Epithelial cell of esophagus (primary cell): ENCODE measurements around the gene ABHD12B.

Experiments used
- DNase-seq: peaks from one replicate; pipeline ENCODE4 v3.0.0; 2010; ENCODE audit warnings: low read depth
- H3K4me3 ChIP-seq: 2 replicates; pipeline ENCODE4 v1.5.1; 2011; ENCODE audit warnings: mild to moderate bottlenecking, low read length, control low read depth
- TF ChIP-seq, protein P1 (sequence below): IDR thresholded peaks from 2 replicates; pipeline ENCODE4 v1.5.1; 2011; ENCODE audit warnings: low read depth, mild to moderate bottlenecking, low read length, control low read depth, inconsistent platforms; ENCODE audit not compliant: insufficient read depth; ENCODE audit errors: missing control alignments

Gene ABHD12B

GRCh38 chr14:50926851-50927386, 55.1 kb downstream of the ABHD12B start:
- H3K4me3 ChIP-seq = no peak overlapping the region
- no peak for DNase-seq

DNA sequence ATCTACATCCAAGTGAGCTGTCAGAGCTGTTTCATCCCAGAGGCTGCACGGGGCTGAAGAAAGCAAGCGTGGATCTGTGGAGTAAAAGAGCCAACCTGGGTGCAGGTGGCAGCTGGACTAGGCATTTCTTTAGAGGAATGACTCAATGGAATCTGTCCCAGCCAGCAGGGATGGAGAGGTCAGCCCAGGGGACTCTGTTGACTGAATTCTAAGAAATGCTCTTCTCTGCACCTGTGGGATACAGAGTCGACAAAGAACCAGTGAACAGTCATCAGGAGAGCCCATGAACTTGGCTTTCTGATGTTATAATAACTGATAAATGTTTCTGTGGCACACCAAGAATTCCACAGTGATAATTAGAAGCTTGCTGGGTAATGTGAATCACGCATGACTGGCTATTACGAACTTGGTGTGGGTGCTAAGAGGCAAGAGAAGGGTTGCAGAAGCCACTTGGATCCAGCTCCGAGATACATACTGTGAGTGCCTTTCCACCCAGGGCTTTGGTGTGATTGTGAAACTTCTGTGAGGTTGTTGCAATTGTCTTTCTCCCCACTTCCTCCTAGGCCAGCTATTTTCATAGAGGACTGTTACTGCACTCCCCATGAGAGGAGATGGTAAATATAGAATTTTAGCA, 56.3 kb downstream of the ABHD12B start:
- no peak for DNase-seq
- TF ChIP-seq, protein P1, sequence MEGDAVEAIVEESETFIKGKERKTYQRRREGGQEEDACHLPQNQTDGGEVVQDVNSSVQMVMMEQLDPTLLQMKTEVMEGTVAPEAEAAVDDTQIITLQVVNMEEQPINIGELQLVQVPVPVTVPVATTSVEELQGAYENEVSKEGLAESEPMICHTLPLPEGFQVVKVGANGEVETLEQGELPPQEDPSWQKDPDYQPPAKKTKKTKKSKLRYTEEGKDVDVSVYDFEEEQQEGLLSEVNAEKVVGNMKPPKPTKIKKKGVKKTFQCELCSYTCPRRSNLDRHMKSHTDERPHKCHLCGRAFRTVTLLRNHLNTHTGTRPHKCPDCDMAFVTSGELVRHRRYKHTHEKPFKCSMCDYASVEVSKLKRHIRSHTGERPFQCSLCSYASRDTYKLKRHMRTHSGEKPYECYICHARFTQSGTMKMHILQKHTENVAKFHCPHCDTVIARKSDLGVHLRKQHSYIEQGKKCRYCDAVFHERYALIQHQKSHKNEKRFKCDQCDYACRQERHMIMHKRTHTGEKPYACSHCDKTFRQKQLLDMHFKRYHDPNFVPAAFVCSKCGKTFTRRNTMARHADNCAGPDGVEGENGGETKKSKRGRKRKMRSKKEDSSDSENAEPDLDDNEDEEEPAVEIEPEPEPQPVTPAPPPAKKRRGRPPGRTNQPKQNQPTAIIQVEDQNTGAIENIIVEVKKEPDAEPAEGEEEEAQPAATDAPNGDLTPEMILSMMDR = no peak
- H3K4me3 ChIP-seq = no peak overlapping the region

More at GRCh38 chr14:50926851-50927386, 55.1 kb downstream of the ABHD12B start:
- TF ChIP-seq, protein P1 = no peak

- no peak for DNase-seq
- H3K4me3 ChIP-seq = no peak overlapping the region
- TF ChIP-seq, protein P1 = no peak
Measured at GRCh38 chr14:50929506-50929905, 57.7 kb downstream of the ABHD12B start.

- TF ChIP-seq, protein P1 = no peak
- DNase-seq = no peak
Measured at GRCh38 chr14:50931559-50931958, 59.7 kb downstream of the ABHD12B start.

DNA sequence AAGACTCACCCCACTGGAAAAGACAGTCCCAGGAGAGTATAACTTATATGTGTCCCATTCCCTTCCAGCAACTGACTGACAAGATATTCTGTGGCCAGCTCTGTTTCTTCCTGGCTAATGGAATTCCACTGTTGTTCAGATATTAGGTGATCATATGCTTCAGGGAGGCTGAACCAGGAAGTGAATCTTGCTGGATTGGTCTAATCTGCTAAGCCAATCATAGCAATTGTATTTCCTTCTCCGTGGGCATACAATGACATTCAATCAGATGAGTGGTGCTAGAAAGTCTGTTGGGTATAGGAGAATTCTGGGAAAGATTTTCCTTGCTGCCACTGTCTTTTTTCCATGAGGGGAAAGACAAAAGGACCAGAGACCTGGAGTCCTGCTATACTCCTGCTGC, 60.3 kb downstream of the ABHD12B start:
- TF ChIP-seq, protein P1 = no peak
- H3K4me3 ChIP-seq = no peak overlapping the region
- no peak for DNase-seq

More at GRCh38 chr14:50931559-50931958, 59.7 kb downstream of the ABHD12B start:
- no peak overlapping the region for H3K4me3 ChIP-seq

DNA sequence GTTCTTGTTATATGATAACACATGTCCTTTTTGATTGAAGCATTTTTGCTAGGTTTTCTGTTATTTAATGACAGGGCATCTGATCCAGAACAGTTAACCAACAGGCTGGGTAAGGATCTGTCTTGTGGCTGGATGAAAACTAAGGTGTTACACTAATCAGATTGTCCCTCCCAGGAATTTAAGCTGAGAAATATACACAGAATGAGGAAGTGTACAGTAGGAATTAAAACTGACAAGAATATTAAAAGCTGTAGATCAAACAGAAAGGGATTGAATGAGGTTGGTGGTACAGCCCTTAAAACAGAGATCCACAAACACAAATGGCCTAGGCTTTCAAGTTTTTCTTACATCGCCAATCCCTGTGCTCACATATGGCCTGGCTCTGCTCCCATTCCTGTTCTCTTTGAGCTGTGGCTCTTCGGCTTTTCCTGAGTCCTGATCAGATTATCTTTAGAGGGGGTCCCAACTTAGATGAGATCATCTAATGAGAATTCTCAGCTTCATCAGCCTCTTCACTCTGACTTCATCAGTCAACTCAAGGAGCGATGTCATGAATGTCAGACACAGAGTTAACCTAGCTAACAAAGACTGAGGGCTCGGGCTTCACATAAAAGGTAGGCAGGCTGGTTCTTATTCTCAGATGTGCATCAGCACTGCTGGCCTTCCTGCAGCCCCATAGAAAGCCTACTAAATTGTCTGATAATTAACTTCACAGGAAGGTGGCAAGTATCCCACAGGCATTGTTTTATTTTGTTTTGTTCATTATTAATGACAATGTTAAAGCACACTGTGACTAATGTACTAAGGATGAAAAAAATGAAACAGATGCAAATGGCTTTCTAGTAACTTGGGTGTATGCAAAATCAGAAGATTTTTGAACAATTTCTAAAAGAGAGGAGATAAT, 61.0 kb downstream of the ABHD12B start:
- H3K4me3 ChIP-seq = no peak overlapping the region
- TF ChIP-seq, protein P1 = no peak
- DNase-seq = no peak
